Kidney capillary endothelial cell (primary cell): ENCODE data around the gene YLPM1.

ENCODE experiments used
- DNase-seq: peaks from one replicate; pipeline ENCODE4 v3.0.0-alpha.2; 2018; ENCODE audit warnings: low spot score

Gene YLPM1

DNA sequence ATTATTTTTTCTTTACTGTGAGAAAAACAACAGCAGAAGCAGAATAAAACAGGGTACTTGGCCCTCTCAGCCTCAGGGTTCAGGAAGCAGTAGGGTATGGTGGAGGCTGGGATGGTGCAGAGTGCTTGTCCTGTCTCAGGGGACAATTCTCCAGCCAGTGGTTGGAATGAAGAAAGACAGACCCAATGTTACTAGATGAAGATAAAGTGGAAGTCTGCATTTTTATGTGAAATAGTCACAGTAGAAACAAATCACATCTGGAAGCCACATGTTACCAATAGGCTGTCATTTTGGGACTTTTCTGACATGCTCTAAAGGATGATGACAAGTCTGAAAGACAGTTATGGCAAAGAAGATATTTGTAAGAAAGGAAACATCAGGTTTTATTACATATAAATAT lies 80.5 kb downstream of the YLPM1 start:
- no peak for DNase-seq

- no peak for DNase-seq
These were observed 83.1 kb downstream of the YLPM1 start for GRCh38 chr14:74846168-74846567.

- DNase-seq = peak; percentile 22
These were observed 84.0 kb downstream of the YLPM1 start for GRCh38 chr14:74846968-74847665.

DNA sequence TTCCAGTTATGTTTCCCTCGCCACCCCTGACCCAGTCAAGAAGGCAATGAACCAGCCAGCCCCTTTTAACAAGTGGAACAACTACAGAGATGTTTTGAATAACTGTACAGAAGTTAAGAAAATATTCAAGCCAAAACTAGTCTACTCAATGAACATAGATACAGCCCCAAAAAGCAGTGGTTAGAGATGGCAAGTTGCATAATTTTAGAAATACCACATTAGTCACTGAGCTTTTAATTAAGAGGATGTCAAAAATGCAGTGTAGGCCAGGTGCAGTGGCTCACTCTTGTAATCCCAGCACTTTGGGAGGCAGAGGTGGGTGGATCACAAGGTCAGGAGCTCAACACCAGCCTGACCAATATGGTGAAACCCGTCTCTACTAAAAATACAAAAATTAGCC lies 85.7 kb downstream of the YLPM1 start:
- no peak for DNase-seq

DNA sequence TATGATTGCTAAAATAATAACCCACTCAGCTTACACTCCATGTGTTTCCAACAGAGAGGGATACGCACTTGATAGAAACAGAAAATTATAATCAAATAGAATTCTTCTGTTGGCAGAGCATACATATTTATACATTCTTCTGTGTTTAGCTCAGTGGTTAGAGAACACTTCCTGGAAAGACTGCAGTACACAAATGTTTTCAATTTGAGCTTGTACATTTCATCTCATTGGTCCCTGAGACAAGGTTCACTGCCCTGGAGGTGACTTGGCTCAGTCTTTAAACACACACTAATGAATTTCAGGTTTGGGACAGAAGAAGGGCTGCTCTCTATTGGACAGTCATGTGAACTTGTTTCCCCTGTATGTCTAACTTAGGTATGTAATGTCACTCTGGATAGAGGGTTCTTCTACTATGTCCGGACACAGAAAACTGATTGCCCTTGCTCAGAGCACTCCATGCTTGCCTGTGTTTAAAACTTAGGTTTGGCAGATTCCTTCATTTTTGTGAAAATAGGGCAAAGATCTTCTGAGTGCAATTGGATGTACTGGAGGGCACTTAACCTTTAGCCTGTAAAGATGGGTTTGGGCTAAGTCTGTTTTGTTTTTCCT lies 89.9 kb downstream of the YLPM1 start:
- DNase-seq = no peak

DNA sequence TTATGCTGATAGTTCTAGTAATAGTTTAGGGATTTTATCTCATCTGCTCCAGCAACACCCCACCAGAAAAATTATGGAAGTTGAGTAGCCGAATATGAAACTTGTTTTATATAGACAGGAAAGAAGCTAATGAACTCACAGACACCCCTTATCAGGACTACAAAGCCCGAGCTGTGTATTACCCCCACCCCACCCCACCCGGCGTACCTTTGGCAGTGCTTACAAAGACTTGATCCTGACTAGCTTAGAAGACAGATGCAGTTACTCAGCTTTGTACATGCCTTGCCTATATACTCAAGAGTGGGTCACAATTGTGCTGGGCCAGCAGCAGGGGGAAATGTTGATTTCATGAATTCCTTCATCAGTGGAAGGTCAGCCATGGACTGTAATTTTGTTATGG lies 90.5 kb downstream of the YLPM1 start:
- no peak for DNase-seq

GRCh38 chr14:74855021-74855420 lies 91.9 kb downstream of the YLPM1 start:
- DNase-seq = no peak

GRCh38 chr14:74855945-74856344 lies 92.8 kb downstream of the YLPM1 start:
- DNase-seq = no peak

GRCh38 chr14:74856366-74856765 lies 93.2 kb downstream of the YLPM1 start:
- DNase-seq = no peak

DNA sequence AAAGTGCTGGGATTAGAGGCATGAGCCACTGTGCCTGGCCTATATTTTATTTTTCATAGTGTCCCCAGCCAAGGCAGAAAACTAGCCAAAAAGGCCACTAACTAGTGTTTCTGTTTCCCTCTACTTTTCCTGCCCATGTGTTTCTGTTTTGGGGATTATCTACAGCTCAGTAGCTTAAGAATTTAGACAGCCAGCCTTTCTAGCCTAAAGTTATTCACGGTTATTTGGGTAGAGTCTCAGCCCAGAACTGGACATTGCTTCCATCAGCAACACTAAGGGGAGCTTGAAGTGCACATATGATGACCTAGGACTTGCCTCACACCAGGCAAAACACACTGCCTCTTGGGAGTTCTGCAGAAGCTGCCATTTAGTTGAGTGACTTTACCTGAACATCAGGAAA lies 94.9 kb downstream of the YLPM1 start:
- DNase-seq = no peak

DNA sequence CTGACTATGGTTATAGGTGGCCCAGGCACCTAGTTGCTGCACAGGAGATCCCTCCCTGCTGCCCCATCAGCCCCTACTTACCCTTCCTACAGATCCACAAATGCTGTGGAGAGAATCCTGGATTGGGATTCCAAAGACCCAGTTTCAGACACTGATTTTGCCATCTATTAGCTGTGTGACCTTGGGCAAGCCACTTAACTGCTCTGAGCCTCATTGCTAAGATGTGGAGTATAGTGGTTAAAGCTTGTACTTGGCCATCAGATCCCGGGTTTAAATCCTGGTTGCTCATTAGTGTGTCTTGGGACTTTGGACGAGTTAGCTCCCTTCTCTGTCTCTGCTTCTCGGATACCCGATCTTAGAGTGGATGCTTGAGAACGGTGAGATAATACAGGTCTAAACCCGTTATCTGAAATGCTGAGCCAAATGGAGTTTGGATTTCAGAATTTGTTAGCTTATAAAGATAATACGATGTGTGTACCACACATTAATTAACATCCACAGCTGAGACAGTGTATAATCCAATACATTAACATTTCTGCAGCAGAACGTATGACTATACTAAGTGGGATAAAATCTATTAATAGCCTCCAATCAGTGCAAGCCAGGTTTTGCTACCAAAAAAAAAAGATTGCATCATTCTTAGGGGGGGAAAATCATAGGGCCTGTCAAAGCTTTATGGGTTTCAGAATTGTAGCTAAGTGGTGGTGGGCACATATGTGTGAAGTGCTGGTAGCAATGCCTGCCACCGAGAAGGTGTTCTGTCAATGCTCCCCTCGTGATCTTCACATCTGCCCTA lies 96.8 kb downstream of the YLPM1 start:
- DNase-seq = no peak

- DNase-seq = peak; percentile 80
These were observed 98.0 kb downstream of the YLPM1 start for GRCh38 chr14:74860899-74861733.

- no peak for DNase-seq
These were observed 98.6 kb downstream of the YLPM1 start for GRCh38 chr14:74861734-74862090.

DNA sequence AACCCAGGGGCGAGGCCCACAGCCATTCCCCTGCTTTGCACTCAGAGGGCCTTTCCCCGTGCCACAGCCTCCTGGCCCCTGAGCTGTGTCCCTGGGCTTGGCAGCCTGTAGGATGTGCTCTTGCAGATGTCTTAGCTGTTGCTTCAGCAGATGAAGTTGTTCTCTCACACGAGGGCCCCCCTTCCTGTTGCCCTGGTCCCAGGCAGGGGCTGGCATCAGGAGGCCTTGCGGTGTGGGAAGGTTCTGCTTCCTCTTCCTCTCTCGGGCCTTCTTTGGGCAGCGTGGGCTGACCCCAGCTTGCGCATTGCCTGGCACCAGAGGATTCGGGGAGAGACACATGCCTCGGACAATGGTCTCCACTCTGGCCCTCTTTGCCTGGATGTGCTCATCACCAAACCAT lies 100.2 kb downstream of the YLPM1 start:
- DNase-seq = no peak

GRCh38 chr14:74864198-74864597 lies 101.1 kb downstream of the YLPM1 start:
- no peak for DNase-seq

DNA sequence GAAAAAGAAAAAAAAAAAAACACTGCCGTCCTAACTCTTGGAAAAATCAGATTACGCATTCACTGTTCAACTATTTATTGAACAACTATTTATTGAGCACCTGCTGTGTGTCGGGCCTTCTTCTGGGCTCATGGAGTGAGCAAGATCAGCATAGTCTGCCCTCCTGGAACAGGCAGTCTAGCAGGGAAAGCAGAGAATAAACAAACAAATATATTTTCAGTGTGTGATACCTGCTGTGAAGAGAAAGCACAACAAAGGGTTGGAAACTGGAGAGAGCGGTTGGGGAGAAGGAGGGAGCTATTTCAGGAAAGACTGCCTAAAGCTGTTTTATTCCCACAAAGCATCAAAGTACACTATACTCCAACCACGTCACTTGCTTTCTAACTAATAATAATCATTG lies 102.0 kb downstream of the YLPM1 start:
- no peak for DNase-seq

GRCh38 chr14:74866708-74867389 lies 103.7 kb downstream of the YLPM1 start:
- no peak for DNase-seq

GRCh38 chr14:74867673-74868072 lies 104.6 kb downstream of the YLPM1 start:
- no peak for DNase-seq

- DNase-seq = no peak
These were observed 105.6 kb downstream of the YLPM1 start for GRCh38 chr14:74868739-74869138.

- DNase-seq = no peak
These were observed 108.7 kb downstream of the YLPM1 start for GRCh38 chr14:74871819-74872218.

DNA sequence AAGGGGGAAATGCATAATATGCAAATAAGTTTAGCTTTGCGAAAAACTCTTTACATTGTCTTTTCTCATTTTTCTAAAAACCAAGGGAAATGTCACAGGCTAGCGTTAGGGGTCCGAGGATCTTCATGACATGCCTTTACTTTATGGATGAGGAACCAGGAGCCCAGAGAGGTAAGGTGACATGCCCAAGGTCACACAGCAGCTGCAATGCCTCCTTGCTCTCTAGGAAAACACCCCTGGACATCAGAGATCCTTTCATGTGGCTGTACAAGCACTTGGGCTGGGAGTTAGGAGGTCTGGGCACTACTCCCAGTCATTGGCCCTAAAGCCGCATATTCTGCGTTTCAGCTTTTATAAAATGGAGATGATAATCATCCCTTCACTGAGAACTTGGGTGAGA lies 112.1 kb downstream of the YLPM1 start:
- no peak for DNase-seq
